Large intestine (tissue), 3 donors: ENCODE data around the gene KAZN. TPM values are rescaled to one million over a fixed set of nuclear protein-coding genes. Genes with fewer than 3 reads are reported as not detected.

Experiments used
- DNase-seq, 2 donors: peaks; one replicate each; pipeline versions ENCODE4 v3.0.0 to v3.0.0-alpha.2; 2013
- H3K27ac ChIP-seq: one replicate; pipeline ENCODE4 v1.5.1; 2013; ENCODE audit warnings: low read length
- H3K27me3 ChIP-seq: 2 replicates; pipeline ENCODE4 v1.6.1; 2013; ENCODE audit warnings: low read length; ENCODE audit not compliant: control insufficient read depth, insufficient read depth
- H3K36me3 ChIP-seq: 2 replicates; pipeline ENCODE4 v1.6.1; 2013; ENCODE audit warnings: low read length; ENCODE audit not compliant: control insufficient read depth, insufficient read depth
- H3K4me1 ChIP-seq: one replicate; pipeline ENCODE4 v1.6.1; 2013; ENCODE audit warnings: low read length; ENCODE audit not compliant: control insufficient read depth, insufficient read depth
- H3K4me3 ChIP-seq: one replicate; pipeline ENCODE4 v1.5.1; 2013; ENCODE audit warnings: low read length
- H3K9me3 ChIP-seq: one replicate; pipeline ENCODE4 v1.6.1; 2013; ENCODE audit warnings: mild to moderate bottlenecking, low read depth, low read length, moderate library complexity; ENCODE audit not compliant: control insufficient read depth
- WGBS: methylation state at CpG from one replicate; pipeline ENCODE4 v1.1.5; 2013; ENCODE audit warnings: low lambda C conversion rate; ENCODE audit not compliant: insufficient coverage; 5-methylcytosine and 5-hydroxymethylcytosine counted together
- polyA plus RNA-seq: library from polyadenylated mRNA; unstranded; fragments of 120-200 nt; gene quantifications from one replicate; pipeline ENCODE4 v1.2.1, GENCODE V29; 2013

The KAZN gene
- polyA plus RNA-seq, 1 donor = 30.4 TPM

DNA sequence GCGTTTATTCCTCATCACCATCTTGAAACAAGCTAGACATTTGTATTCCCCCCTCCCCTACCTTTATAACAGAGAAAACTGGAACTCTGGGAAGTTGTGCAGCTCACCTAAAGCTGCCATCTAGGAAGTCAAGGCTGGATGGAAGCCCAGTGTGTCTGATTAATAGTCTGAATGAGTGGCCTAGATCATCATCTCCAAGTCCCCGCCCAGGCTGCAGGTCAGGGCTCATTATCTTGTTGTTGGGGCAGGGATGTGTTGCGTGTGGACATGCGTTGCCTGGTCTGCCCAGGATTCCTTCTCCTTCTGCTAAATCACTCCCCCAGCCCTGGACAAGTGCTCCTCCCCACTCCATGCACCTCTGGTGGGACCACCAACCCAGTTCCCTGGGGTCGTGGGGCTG is 14.7 kb upstream of the KAZN start:
- Histone ChIP-seq H3K4me3 (no peak overlapping the region), H3K36me3 (no peaks in the 10 kb centered on the region), H3K27ac (no peak overlapping the region), H3K9me3 (no peaks in the 10 kb centered on the region), H3K27me3 (no peaks in the 10 kb centered on the region), H3K4me1 (no peaks in the 10 kb centered on the region)
- DNase-seq = no peak
- no CpG with 5 or more reads among the region's 5 CpGs for WGBS

DNA sequence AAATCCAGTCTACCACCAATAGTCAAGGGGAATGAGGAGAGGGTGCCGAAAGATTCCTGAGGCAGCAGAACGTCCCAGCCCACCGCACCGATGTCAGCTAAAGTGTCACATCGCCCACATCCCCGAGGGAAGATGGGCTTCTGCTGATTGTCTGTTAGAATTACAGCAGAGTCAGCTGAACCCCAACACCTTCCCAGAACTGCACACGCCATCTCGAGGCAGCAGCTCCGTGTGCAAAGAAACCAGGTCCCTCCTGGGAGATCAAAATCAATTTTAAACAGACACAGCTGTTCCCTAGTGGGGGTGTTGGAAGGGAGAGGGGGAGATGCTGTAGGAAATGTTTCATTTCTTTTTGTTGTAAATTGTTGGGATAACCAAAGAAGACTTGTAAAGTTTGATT is 12.8 kb upstream of the KAZN start:
- Histone ChIP-seq H3K27me3 (no peaks in the 10 kb centered on the region), H3K36me3 (no peaks in the 10 kb centered on the region), H3K27ac (no peak overlapping the region), H3K4me3 (no peak overlapping the region), H3K9me3 (no peaks in the 10 kb centered on the region), H3K4me1 (no peaks in the 10 kb centered on the region)
- WGBS = no CpG with 5 or more reads among the region's 9 CpGs
- DNase-seq = no peak

DNA sequence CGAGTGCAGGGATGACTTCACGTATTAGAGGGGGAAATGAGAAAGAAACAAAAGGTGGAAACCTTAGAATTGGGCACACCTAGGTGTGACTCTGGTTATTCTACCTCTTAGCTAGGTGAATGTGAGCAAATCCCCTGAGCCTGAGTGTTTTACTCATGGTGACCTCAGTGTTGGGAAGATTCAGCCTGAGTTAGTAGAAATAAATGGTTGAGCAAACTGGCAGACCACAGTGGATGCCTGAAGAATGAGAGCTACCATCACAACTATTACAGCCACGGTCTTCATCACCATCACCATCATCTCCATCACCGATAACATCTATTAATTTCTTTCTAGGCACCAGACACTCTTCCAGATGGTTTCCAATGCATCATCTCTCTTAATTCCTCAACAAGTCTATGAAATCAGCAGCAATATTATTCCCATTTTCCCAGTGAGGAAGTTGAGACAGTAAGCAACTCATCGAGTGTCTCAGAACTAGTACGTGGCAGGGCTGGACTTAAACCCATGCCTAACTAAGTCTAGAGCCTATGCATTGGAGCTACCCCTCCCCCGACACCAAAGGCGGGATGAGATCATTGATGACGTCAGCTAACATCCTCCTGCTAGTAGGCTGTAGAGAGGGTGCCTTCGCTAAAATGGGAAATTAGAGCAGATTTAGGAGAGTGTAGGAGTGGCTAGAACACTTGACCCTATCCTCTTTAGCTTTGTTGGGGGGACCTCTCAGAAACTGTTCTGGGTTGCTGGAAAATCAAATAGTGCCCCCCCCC is 7.9 kb upstream of the KAZN start:
- H3K27me3 ChIP-seq = no peaks in the 10 kb centered on the region
- H3K9me3 ChIP-seq = no peaks in the 10 kb centered on the region
- no peak overlapping the region for H3K4me3 ChIP-seq
- peaks cover 3% of the 10 kb centered on the region for H3K4me1 ChIP-seq
- no peak overlapping the region for H3K27ac ChIP-seq
- no peak for DNase-seq
- 90% methylated on average over 2 of the region's 10 CpGs for WGBS
- H3K36me3 ChIP-seq = no peaks in the 10 kb centered on the region

DNA sequence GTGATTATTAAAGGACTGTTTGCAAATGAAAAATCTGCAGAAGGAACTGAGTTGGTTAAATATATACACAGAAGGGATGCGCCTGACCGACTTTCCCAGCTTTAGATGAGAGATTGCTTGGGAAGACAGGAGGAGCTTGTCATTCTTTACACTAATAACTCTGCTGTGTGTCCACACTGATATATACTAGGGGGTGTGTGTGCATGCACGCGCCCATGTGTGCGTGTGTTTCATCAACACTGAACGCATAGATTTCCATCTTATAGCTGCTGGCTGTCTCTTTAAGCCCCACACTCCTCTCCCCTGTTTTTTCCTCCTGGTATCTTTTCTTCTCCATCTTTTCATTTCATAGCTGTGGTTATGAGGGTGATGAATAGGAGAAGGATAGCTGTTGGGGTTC is 6.9 kb upstream of the KAZN start:
- no peak overlapping the region for H3K4me3 ChIP-seq
- H3K4me1 ChIP-seq = peaks cover 3% of the 10 kb centered on the region
- no CpG with 5 or more reads among the region's 6 CpGs for WGBS
- no peak overlapping the region for H3K27ac ChIP-seq
- no peak for DNase-seq
- no peaks in the 10 kb centered on the region for H3K36me3 ChIP-seq
- no peaks in the 10 kb centered on the region for H3K27me3 ChIP-seq
- no peaks in the 10 kb centered on the region for H3K9me3 ChIP-seq

DNA sequence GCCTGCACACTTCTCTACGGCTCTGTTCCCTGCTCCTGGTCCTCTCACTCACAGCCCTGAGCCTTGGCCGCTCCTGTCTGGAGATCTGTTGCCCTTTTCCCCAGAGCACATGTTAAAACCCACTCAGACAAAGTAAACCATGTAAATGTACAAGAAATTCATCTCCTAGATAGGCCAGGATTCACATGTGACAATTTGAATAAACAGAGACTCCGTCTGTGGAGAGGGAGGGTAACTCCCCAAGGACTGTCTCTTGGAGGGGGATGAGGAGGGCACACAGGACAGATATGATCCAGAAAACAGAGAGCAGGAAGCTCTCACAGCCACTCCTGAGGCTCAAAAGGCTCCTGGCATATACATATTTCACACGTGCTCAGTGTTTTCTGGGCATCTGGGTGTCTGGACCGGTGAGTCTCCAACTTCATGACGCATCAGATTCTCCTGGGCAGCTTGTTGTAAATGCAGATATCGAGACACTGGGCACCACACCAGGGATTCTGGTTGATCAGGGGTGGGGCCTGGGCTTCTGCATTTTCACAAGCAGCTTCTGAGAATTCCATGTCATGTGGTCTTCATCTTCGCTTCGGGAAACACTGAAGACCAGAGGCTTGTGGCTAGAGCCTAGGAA is 6.4 kb upstream of the KAZN start:
- WGBS = no CpG with 5 or more reads among the region's 9 CpGs
- H3K4me3 ChIP-seq = no peak overlapping the region
- DNase-seq = no peak
- H3K9me3 ChIP-seq = no peaks in the 10 kb centered on the region
- peaks cover 1% of the 10 kb centered on the region for H3K27me3 ChIP-seq
- no peak overlapping the region for H3K27ac ChIP-seq
- no peaks in the 10 kb centered on the region for H3K36me3 ChIP-seq
- peaks cover 3% of the 10 kb centered on the region for H3K4me1 ChIP-seq

DNA sequence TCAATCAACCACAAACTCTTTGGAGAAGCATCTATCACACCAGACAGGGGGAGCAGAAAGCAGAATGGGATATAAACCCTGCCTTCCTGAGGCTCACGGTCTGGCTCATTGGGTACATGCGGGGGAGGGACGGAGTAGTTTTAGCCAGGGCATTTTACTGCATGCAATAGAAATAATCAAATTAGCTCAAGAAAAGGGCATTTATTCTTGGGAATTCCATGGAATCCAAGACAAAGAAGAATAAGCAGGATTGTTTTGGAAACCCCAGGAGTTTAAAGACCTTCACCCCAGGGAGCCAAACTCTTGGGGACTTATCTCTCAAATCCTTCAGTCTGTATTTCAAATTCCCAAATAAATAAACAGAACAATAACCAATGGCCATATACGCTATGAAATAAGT is 5.2 kb upstream of the KAZN start:
- Histone ChIP-seq H3K27ac (no peak overlapping the region), H3K4me3 (no peak overlapping the region), H3K36me3 (no peaks in the 10 kb centered on the region), H3K27me3 (peaks cover 13% of the 10 kb centered on the region), H3K9me3 (no peaks in the 10 kb centered on the region), H3K4me1 (peaks cover 3% of the 10 kb centered on the region)
- 86% methylated on average over 1 of the region's 4 CpGs for WGBS
- DNase-seq = no peak

DNA sequence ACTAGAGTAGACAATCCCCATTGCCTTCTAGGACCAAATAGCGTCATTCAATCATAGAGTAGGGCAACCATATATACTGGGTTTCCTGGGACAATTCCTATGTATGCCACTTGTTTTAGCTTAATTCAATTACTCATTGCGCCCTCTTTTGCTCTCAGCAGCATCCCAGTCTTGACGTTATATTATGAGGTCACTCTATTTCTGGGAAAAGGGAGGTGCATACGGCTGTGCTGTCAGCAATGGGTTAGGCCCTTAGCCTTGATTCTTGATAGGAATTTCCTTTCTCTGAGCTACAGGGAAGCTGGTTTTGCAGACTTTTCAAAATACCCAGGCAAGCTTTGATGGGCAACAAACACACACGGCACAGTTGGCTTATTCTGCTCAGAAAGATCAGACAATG is 4.4 kb upstream of the KAZN start:
- Histone ChIP-seq H3K36me3 (no peaks in the 10 kb centered on the region), H3K27me3 (peaks cover 19% of the 10 kb centered on the region), H3K4me3 (no peak overlapping the region), H3K27ac (no peak overlapping the region), H3K4me1 (peaks cover 3% of the 10 kb centered on the region), H3K9me3 (no peaks in the 10 kb centered on the region)
- WGBS = 100% methylated on average over 1 of the region's 5 CpGs
- no peak for DNase-seq

DNA sequence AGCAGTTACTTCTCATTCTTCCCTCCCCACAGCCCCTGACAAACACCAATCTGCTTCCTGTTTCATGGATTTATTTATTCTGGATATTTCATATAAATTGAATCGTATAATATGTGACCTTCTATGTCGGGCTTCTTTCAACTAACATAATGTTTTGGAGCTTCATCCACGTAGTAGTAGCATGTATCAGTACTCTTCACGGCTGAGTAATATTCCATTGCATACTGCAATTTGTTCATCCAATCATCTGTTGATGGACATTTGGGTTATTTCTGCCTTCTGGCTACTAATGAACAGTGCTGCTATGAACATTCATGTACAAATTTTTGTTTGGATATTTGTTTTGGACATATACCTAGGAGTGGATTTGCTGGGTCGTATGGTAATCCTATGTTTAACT is 1.9 kb upstream of the KAZN start:
- 98% methylated on average over 4 of the region's 5 CpGs for WGBS
- Histone ChIP-seq H3K36me3 (no peaks in the 10 kb centered on the region), H3K4me3 (no peak overlapping the region), H3K4me1 (peaks cover under 1% of the 10 kb centered on the region), H3K27me3 (peaks cover 38% of the 10 kb centered on the region), H3K27ac (no peak overlapping the region), H3K9me3 (no peaks in the 10 kb centered on the region)
- no peak for DNase-seq

DNA sequence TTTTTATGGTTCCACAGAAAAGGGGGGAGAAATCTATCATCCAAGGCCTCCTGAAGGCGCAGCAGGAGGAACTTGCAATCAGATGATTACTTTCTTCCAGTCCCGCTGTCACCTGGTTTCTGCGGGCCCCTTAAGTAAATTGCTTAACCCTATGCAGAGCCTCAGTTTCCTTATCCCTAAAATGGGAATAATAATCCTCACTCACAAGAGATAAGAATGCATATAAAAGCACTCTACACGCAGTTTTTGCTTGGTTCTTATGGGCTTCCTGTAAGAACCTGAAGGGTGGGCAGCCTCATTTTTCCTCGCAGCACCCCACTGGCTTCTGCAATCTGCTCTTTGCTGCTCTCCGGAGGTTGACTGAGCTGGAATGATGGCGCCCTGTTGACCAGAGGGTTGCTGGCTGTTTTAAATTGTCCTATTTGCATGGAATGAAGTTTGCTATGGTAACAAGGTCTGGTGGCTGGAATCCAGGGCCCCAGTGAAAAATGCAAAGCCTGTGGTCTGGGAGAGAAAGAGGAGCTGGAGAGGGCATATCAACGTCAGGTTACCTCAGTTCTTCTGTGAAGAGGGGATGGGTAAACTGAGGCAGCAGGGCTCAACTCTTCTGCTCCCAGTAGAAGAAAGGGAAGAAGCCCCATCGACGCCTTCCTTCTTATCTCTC is 1.0 kb upstream of the KAZN start:
- Histone ChIP-seq H3K4me3 (peak overlapping the region; percentile 56), H3K27ac (no peak overlapping the region), H3K27me3 (peaks cover 38% of the 10 kb centered on the region), H3K4me1 (no peaks in the 10 kb centered on the region), H3K9me3 (no peaks in the 10 kb centered on the region), H3K36me3 (no peaks in the 10 kb centered on the region)
- 17% methylated on average over 1 of the region's 10 CpGs for WGBS
- DNase-seq = peak in 1 of 2 donors; percentile 17

DNA sequence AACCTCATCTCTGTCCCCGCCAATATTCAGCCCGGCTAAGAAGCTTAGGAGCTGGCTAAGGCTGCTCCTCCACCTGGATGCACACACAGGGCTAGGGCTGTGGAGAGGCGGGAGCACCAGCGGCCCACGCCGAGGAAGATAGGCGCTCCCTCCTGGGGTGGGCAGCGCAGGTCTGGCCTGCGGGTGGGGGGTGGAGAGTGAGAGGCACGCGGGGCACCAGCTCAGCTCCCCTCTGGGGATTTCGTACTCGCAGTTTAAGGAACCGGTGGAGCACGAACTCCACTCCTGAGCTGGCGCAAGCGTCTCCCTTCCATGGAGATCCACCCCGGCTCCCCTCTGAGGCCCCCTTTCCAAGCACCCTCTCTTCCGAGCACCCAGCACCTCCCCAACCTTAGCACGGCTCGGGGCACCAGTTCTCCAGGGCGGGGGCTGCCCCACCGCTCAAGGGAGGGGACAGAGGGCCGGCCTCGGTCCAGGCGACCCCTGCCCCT is 433 bp upstream of the KAZN start:
- WGBS = no CpG with 5 or more reads among the region's 26 CpGs
- Histone ChIP-seq H3K36me3 (no peaks in the 10 kb centered on the region), H3K4me1 (no peaks in the 10 kb centered on the region), H3K27me3 (peaks cover 38% of the 10 kb centered on the region), H3K9me3 (no peaks in the 10 kb centered on the region), H3K27ac (no peak overlapping the region), H3K4me3 (peak overlapping the region; percentile 56)
- DNase-seq = peak in 1 of 2 donors; percentile 20
